H9 (cell line): ENCODE data around the gene ATF7IP2. TPM values are rescaled to one million over a fixed set of nuclear protein-coding genes. Genes with fewer than 3 reads are reported as not detected.

ENCODE experiments used
- DNase-seq: peaks from one replicate; pipeline ENCODE4 v3.0.0-alpha.2; 2017
- H2AFZ ChIP-seq: one replicate; pipeline ENCODE4 v1.6.1; 2013; ENCODE audit warnings: mild to moderate bottlenecking, low read length, control low read depth, moderate library complexity
- H2AK5ac ChIP-seq: 2 replicates; pipeline ENCODE4 v1.6.1; 2013; ENCODE audit warnings: low read length, control low read depth, mixed read lengths; ENCODE audit not compliant: insufficient read length
- H2BK120ac ChIP-seq: one replicate; pipeline ENCODE4 v1.6.1; 2013; ENCODE audit warnings: low read depth, mild to moderate bottlenecking, low read length, control low read depth, inconsistent platforms; ENCODE audit not compliant: poor library complexity, severe bottlenecking
- H2BK12ac ChIP-seq: 2 replicates; pipeline ENCODE4 v1.6.1; 2013; ENCODE audit warnings: low read length, control low read depth, mixed read lengths, low read depth; ENCODE audit not compliant: insufficient read length
- H2BK15ac ChIP-seq: 2 replicates; pipeline ENCODE4 v1.6.1; 2013; ENCODE audit warnings: low read depth, low read length, control low read depth
- H2BK20ac ChIP-seq: one replicate; pipeline ENCODE4 v1.6.1; 2013; ENCODE audit warnings: low read depth, mild to moderate bottlenecking, low read length, control low read depth, inconsistent platforms; ENCODE audit not compliant: poor library complexity, severe bottlenecking
- H2BK5ac ChIP-seq: 2 replicates; pipeline ENCODE4 v1.6.1; 2013; ENCODE audit warnings: low read length, control low read depth, mixed read lengths; ENCODE audit not compliant: insufficient read length
- H3K14ac ChIP-seq: 2 replicates; pipeline ENCODE4 v1.6.1; 2013; ENCODE audit warnings: low read length, control low read depth; ENCODE audit not compliant: insufficient read depth
- H3K18ac ChIP-seq: 2 replicates; pipeline ENCODE4 v1.6.1; 2013; ENCODE audit warnings: low read depth, mild to moderate bottlenecking, mixed read lengths, low read length, control low read depth; ENCODE audit not compliant: insufficient read length
- H3K23ac ChIP-seq: 2 replicates; pipeline ENCODE4 v1.6.1; 2013; ENCODE audit warnings: low read length, control low read depth, mixed read lengths, low read depth; ENCODE audit not compliant: insufficient read length
- H3K23me2 ChIP-seq: 2 replicates; pipeline ENCODE4 v1.6.1; 2013; ENCODE audit warnings: low read depth, mild to moderate bottlenecking, mixed read lengths, low read length, control low read depth; ENCODE audit not compliant: insufficient read length, poor library complexity, severe bottlenecking
- H3K27ac ChIP-seq: 2 replicates; pipeline ENCODE4 v1.5.1; 2013; ENCODE audit warnings: low read length, control low read depth, mixed read lengths, low read depth; ENCODE audit not compliant: insufficient read length
- H3K27me3 ChIP-seq: 2 replicates; pipeline ENCODE4 v1.6.1; 2013; ENCODE audit warnings: low read length, control low read depth, inconsistent platforms; ENCODE audit not compliant: insufficient read depth
- H3K4ac ChIP-seq: 2 replicates; pipeline ENCODE4 v1.6.1; 2013; ENCODE audit warnings: low read depth, mild to moderate bottlenecking, control low read depth, inconsistent platforms, low read length, moderate library complexity
- H3K4me1 ChIP-seq: 2 replicates; pipeline ENCODE4 v1.6.1; 2013; ENCODE audit warnings: low read length, control low read depth, inconsistent platforms; ENCODE audit not compliant: insufficient read depth
- H3K4me2 ChIP-seq: 2 replicates; pipeline ENCODE4 v1.6.1; 2013; ENCODE audit warnings: low read length, control low read depth, mixed read lengths; ENCODE audit not compliant: insufficient read length, insufficient read depth
- H3K56ac ChIP-seq: 2 replicates; pipeline ENCODE4 v1.6.1; 2013; ENCODE audit warnings: low read depth, mild to moderate bottlenecking, mixed read lengths, low read length, control low read depth; ENCODE audit not compliant: insufficient read length
- H3K79me1 ChIP-seq: 2 replicates; pipeline ENCODE4 v1.6.1; 2013; ENCODE audit warnings: low read depth, mild to moderate bottlenecking, moderate library complexity, low read length, control low read depth, inconsistent platforms; ENCODE audit not compliant: insufficient read depth, poor library complexity, severe bottlenecking
- H3K79me2 ChIP-seq: 2 replicates; pipeline ENCODE4 v1.6.1; 2013; ENCODE audit warnings: low read length, control low read depth, inconsistent platforms; ENCODE audit not compliant: insufficient read depth
- H3K9ac ChIP-seq: 2 replicates; pipeline ENCODE4 v1.6.1; 2013; ENCODE audit warnings: low read length, control low read depth, mixed read lengths; ENCODE audit not compliant: insufficient read length; ENCODE audit errors: extremely low read depth
- H3K9me3 ChIP-seq: one replicate; pipeline ENCODE4 v1.6.1; 2013; ENCODE audit warnings: low read depth, low read length, inconsistent platforms; ENCODE audit not compliant: control insufficient read depth
- H3T11ph ChIP-seq: one replicate; pipeline ENCODE4 v1.6.1; 2013; ENCODE audit warnings: mild to moderate bottlenecking, low read length, control low read depth, inconsistent platforms
- H4K20me1 ChIP-seq: one replicate; pipeline ENCODE4 v1.6.1; 2013; ENCODE audit not compliant: control insufficient read depth, insufficient read length, insufficient read depth
- H4K5ac ChIP-seq: 2 replicates; pipeline ENCODE4 v1.6.1; 2013; ENCODE audit warnings: low read depth, mild to moderate bottlenecking, mixed read lengths, low read length, control low read depth; ENCODE audit not compliant: insufficient read length
- H4K8ac ChIP-seq: replicated peaks from 2 replicates; pipeline ENCODE4 v1.6.1; 2013; ENCODE audit warnings: low read length, control low read depth, mixed read lengths, low read depth; ENCODE audit not compliant: insufficient read length
- H4K91ac ChIP-seq: 2 replicates; pipeline ENCODE4 v1.6.1; 2013; ENCODE audit warnings: low read depth, mild to moderate bottlenecking, moderate library complexity, mixed read lengths, low read length, control low read depth; ENCODE audit not compliant: insufficient read length
- H3K27ac Mint-ChIP-seq, 3 experiments: 2 replicates in 2 of 3; 3 replicates in 1 of 3; pipeline ENCODE4 v1.8.0; 2020 to 2021; ENCODE audit warnings: mixed read lengths in 3 of 3, mild to moderate bottlenecking in 1 of 3, moderate library complexity in 1 of 3
- H3K27me3 Mint-ChIP-seq: 2 replicates; pipeline ENCODE4 v1.8.0; 2021; ENCODE audit warnings: low read depth, mild to moderate bottlenecking, moderate library complexity, mixed read lengths
- H3K36me3 Mint-ChIP-seq, 3 experiments: 2 replicates in 2 of 3; 3 replicates in 1 of 3; pipeline ENCODE4 v1.8.0; 2020 to 2021; ENCODE audit warnings: low read depth in 3 of 3, mixed read lengths in 3 of 3; ENCODE audit not compliant: insufficient read depth in 1 of 3
- H3K4me1 Mint-ChIP-seq, 2 experiments: 2 replicates each; pipeline ENCODE4 v1.8.0; 2020; ENCODE audit warnings: mixed read lengths in 2 of 2
- H3K4me3 Mint-ChIP-seq, 2 experiments: 2 replicates in 1 of 2; 3 replicates in 1 of 2; pipeline ENCODE4 v1.8.0; 2020 to 2021; ENCODE audit warnings: mild to moderate bottlenecking in 2 of 2, mixed read lengths in 2 of 2, moderate library complexity in 1 of 2
- H3K9me3 Mint-ChIP-seq, 2 experiments: 2 replicates in 1 of 2; 3 replicates in 1 of 2; pipeline ENCODE4 v1.8.0; 2020; ENCODE audit warnings: mild to moderate bottlenecking in 2 of 2, mixed read lengths in 2 of 2, moderate library complexity in 1 of 2
- whole genome bisulfite sequencing: extraction: QIAGEN DNeasy Blood & Tissue Kit; methylation state at CpG from one replicate; pipeline ENCODE4 v1.1.7; 2013; ENCODE audit warnings: missing lambda C conversion rate, low lambda C conversion rate, mixed read lengths; ENCODE audit not compliant: insufficient read length; ENCODE audit errors: extremely low coverage; 5-methylcytosine and 5-hydroxymethylcytosine counted together
- total RNA-seq: library from RNA; stranded (reverse); gene quantifications from 2 replicates; pipeline ENCODE4 v1.2.1, GENCODE V29; 2021
- TF ChIP-seq, protein P1 (sequence below): fragments of 200-600 bp; sonication (generic); conservative IDR thresholded peaks from 3 replicates; pipeline ENCODE4 v1.8.0; 2021; ENCODE audit warnings: antibody characterized with exemption, mild to moderate bottlenecking

Gene ATF7IP2
- total RNA-seq, 1 experiment from 2014 or later = 21.5 TPM

DNA sequence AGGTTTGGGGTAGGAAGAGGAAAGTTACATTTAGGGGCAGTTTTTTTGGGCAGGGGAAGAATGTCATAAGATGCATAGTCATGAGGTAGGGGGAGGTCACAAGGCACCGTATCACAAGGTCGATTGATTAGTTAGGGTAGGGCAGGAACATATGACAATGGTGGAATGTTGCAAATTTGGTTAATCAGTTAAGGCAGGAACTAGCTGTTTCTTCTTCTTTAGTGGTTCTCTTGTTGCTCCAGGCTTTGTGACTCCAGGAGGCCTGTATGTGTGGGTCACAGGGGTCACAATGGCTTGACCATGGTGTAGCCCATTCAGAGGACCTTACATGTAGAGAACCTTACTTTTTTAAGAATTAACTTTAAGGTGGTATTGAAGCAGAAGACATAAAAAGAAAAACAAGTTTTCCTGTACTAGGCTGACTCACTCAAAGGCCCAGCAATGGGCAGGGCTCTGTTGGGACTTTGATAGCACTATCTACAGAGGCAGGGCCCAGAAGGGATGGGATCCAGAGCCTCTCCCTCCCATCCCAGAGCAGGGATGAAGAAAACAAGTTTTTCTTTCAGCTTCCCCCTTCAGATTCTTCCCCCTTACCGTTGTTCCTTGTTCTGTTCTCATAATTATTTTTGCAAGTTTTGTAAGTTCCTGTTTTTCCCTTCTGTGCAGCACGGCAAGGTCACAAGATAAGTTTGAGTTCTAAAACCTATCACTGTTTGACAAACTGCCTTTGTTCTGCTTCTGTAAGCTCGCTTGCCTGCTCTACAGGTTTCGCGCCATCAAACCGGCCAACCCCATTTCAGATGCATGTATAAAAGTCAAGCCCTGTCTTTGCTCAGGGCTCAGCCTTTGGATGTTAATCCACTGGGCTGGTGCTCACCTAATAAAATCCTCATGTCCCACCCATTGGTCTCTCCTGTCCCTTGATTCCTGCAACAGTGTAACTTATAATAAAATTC is 45.8 kb upstream of the ATF7IP2 start:
- no CpG with 5 or more reads among the region's 8 CpGs for WGBS
- Histone ChIP-seq H3K56ac (no peak overlapping the region), H2BK120ac (no peak overlapping the region), H3K18ac (no peak overlapping the region), H2BK20ac (no peak overlapping the region), H2BK15ac (no peak overlapping the region), H3T11ph (no peak overlapping the region), H3K4me2 (no peak overlapping the region), H2BK12ac (no peak overlapping the region), H3K4me1 (no peaks in the 10 kb centered on the region), H4K91ac (no peak overlapping the region), H4K5ac (no peak overlapping the region), H3K79me1 (no peaks in the 10 kb centered on the region), H2AFZ (no peak overlapping the region), H3K4ac (no peak overlapping the region), H3K79me2 (no peaks in the 10 kb centered on the region), H4K8ac (no peak overlapping the region), H3K23ac (no peak overlapping the region), H2AK5ac (no peak overlapping the region), H3K27ac (no peak overlapping the region), H2BK5ac (no peak overlapping the region), H3K27me3 (no peaks in the 10 kb centered on the region), H3K14ac (no peak overlapping the region), H3K23me2 (no peaks in the 10 kb centered on the region), H3K9ac (no peak overlapping the region), H4K20me1 (no peaks in the 10 kb centered on the region), H3K9me3 (peaks cover 16% of the 10 kb centered on the region)
- Mint-ChIP-seq H3K9me3 (peaks cover 48 to 54% of the 10 kb centered on the region in 2 experiments), H3K27me3 (peaks cover 4% of the 10 kb centered on the region), H3K36me3 (peaks cover 18 to 38% (median 35%) of the 10 kb centered on the region in 3 experiments), H3K4me1 (no peaks in the 10 kb centered on the region), H3K4me3 (no peak overlapping the region), H3K27ac (no peak overlapping the region)
- DNase-seq = no peak
- TF ChIP-seq, protein P1, sequence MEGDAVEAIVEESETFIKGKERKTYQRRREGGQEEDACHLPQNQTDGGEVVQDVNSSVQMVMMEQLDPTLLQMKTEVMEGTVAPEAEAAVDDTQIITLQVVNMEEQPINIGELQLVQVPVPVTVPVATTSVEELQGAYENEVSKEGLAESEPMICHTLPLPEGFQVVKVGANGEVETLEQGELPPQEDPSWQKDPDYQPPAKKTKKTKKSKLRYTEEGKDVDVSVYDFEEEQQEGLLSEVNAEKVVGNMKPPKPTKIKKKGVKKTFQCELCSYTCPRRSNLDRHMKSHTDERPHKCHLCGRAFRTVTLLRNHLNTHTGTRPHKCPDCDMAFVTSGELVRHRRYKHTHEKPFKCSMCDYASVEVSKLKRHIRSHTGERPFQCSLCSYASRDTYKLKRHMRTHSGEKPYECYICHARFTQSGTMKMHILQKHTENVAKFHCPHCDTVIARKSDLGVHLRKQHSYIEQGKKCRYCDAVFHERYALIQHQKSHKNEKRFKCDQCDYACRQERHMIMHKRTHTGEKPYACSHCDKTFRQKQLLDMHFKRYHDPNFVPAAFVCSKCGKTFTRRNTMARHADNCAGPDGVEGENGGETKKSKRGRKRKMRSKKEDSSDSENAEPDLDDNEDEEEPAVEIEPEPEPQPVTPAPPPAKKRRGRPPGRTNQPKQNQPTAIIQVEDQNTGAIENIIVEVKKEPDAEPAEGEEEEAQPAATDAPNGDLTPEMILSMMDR = no peak
